ENCODE data around the gene SEMA3E.

- no peak for TF ChIP-seq CTCF (IDR thresholded peaks at IDR 0.05; ENCODE audit: poor library complexity, severe bottlenecking)
- no peak for TF ChIP-seq RAD21 (conservative IDR thresholded peaks at IDR 0.05)
- TF ChIP-seq TAF1 (IDR thresholded peaks at IDR 0.05; ENCODE audit: low read depth), result no peak
- TF ChIP-seq POLR2AphosphoS5 (IDR thresholded peaks at IDR 0.05), result no peak
- no peak for TF ChIP-seq EZH2 (IDR thresholded peaks at IDR 0.05; ENCODE audit: borderline replicate concordance, insufficient read depth, low read length, poor library complexity, severe bottlenecking)
- no peak for TF ChIP-seq EP300 (conservative IDR thresholded peaks at IDR 0.05; ENCODE audit: poor library complexity, severe bottlenecking)
- no peak for TF ChIP-seq REST (IDR thresholded peaks at IDR 0.05; ENCODE audit: borderline replicate concordance)
- no peak for TF ChIP-seq MXI1 (conservative IDR thresholded peaks at IDR 0.05; ENCODE audit: poor library complexity, severe bottlenecking)
Observed at GRCh38 chr7:83528925-83529423, 120.0 kb downstream of the SEMA3E start.

Measured in neural cell (in vitro differentiated cells).